GM12878 (cell line): ENCODE measurements around the gene CNOT3. TPM values are rescaled to one million over a fixed set of nuclear protein-coding genes. Genes with fewer than 3 reads are reported as not detected.

Experiments
- ATAC-seq: fragments of 200-7000 bp; cut with Tn5 transposase; 3 replicates; pipeline ENCODE4 v1.9.1; 2020; ENCODE audit warnings: mild to moderate bottlenecking, moderate library complexity
- BruUV-seq: library from RNA; stranded (reverse); fragments of 400-500 nt; replicated peaks from 2 replicates; lab custom pipeline; 2021; lab: Mats Ljungman, UMichigan
- CTCF ChIA-PET: fragments of 300-600 bp; sonication (Branson Sonifier 250); formaldehyde crosslinking; extraction: SDS; loops from one replicate; lab custom pipeline; 2021; ENCODE audit warnings: inconsistent platforms; lab: Yijun Ruan, JAX
- POLR2A ChIA-PET: fragments of 350-600 bp; formaldehyde crosslinking; extraction: SDS; loops from one replicate; lab custom pipeline; 2021; ENCODE audit warnings: inconsistent platforms; lab: Charles Lee
- RAD21 ChIA-PET: fragments of 300-600 bp; sonication (Branson Sonifier 250); formaldehyde crosslinking; loops from one replicate; lab custom pipeline; 2023; ENCODE audit warnings: antibody characterized with exemption; ENCODE audit not compliant: unreplicated experiment; lab: Charles Lee
- SMC1A ChIA-PET: fragments of 300-600 bp; sonication (Branson Sonifier 250); formaldehyde crosslinking; loops from one replicate; lab custom pipeline; 2023; ENCODE audit not compliant: unreplicated experiment, uncharacterized antibody; lab: Charles Lee
- DNase-seq: peaks from one replicate; pipeline ENCODE4 v3.0.0-alpha.2; 2011; ENCODE audit warnings: low read depth, low spot score
- FAIRE-seq: peaks from 3 replicates; lab custom pipeline; 2011; peaks lifted over from hg19 to GRCh38; lab: Jason Lieb, UNC
- H2AFZ ChIP-seq: 2 replicates; pipeline ENCODE4 v1.6.0; 2011; ENCODE audit warnings: low read depth, low read length, control low read depth; ENCODE audit not compliant: control insufficient read depth
- H3K27ac ChIP-seq: 2 replicates; pipeline ENCODE4 v1.5.1; 2011; ENCODE audit warnings: control low read depth; ENCODE audit not compliant: control insufficient read depth, insufficient read depth
- H3K27me3 ChIP-seq, 2 experiments: replicated peaks in 1 of 2; 2 replicates each; pipeline versions ENCODE4 v1.6.0 to v1.6.1; 2011; ENCODE audit warnings: low read length in 1 of 2; ENCODE audit not compliant: control insufficient read depth in 2 of 2, insufficient read depth in 2 of 2
- H3K36me3 ChIP-seq, 2 experiments: 2 replicates each; pipeline ENCODE4 v1.5.1; 2011; ENCODE audit warnings: low read length in 1 of 2; ENCODE audit not compliant: control insufficient read depth in 2 of 2, insufficient read depth in 2 of 2
- H3K4me1 ChIP-seq: 2 replicates; pipeline ENCODE4 v1.6.1; 2011; ENCODE audit warnings: mild to moderate bottlenecking, low read length, moderate library complexity, mixed read lengths; ENCODE audit not compliant: control insufficient read depth, insufficient read depth
- H3K4me2 ChIP-seq: 2 replicates; pipeline ENCODE4 v1.6.0; 2011; ENCODE audit warnings: control low read depth; ENCODE audit not compliant: control insufficient read depth, insufficient read depth
- H3K4me3 ChIP-seq: fragments of 200-600 bp; sonication (generic); 2 replicates; pipeline ENCODE4 v1.5.1; 2016
- H3K79me2 ChIP-seq: 2 replicates; pipeline ENCODE4 v1.6.0; 2011; ENCODE audit warnings: low read length; ENCODE audit not compliant: control insufficient read depth, insufficient read depth
- H3K9ac ChIP-seq: 2 replicates; pipeline ENCODE4 v1.8.0; 2011; ENCODE audit warnings: low read length, control low read depth, mixed read lengths; ENCODE audit not compliant: control insufficient read depth, insufficient read depth
- H3K9me3 ChIP-seq: replicated peaks from 3 replicates; pipeline ENCODE4 v1.5.1; 2011; ENCODE audit warnings: mild to moderate bottlenecking, low read length; ENCODE audit not compliant: control insufficient read depth, insufficient read depth
- H4K20me1 ChIP-seq: 2 replicates; pipeline ENCODE4 v1.6.0; 2011; ENCODE audit not compliant: control insufficient read depth, insufficient read depth
- ESRRA ChIP-seq: IDR thresholded peaks from 2 replicates; pipeline ENCODE4 v1.6.1; 2012; ENCODE audit warnings: mild to moderate bottlenecking, low read length, improper control_type of control experiment
- HDAC6 ChIP-seq: fragments of 200-600 bp; sonication (generic); IDR thresholded peaks from one replicate; pipeline ENCODE4 v1.8.0; 2017; ENCODE audit warnings: antibody characterized with exemption; ENCODE audit not compliant: unreplicated experiment
- POLR2A ChIP-seq: IDR thresholded peaks from 2 replicates; pipeline ENCODE4 v1.6.1; 2011; ENCODE audit warnings: low read depth, mild to moderate bottlenecking, low read length
- POLR2AphosphoS5 ChIP-seq: IDR thresholded peaks from 2 replicates; pipeline ENCODE4 v1.6.1; 2011; ENCODE audit warnings: mild to moderate bottlenecking, low read length, inconsistent platforms
- POU2F2 ChIP-seq: IDR thresholded peaks from 3 replicates; pipeline ENCODE4 v1.6.1; 2011; ENCODE audit warnings: low read depth, mild to moderate bottlenecking, low read length, borderline replicate concordance
- WGBS: methylation state at CpG from one replicate; pipeline ENCODE4 v1.1.6; 2016; ENCODE audit warnings: low lambda C conversion rate; ENCODE audit not compliant: insufficient replicate concordance, insufficient coverage; ENCODE audit errors: missing lambda C conversion rate; 5-methylcytosine and 5-hydroxymethylcytosine counted together
- in situ Hi-C: fragments of 300-500 bp; cut with MboI; formaldehyde crosslinking; loops from 9 replicates; pipeline ENCODE4 v1.14.3; 2018; ENCODE audit warnings: mixed read lengths
- intact Hi-C: fragments of 100-400 bp; cut with micrococcal nuclease; formaldehyde crosslinking; loops from one replicate; pipeline ENCODE4 v1.14.2; 2022; ENCODE audit not compliant: unreplicated experiment
- polyA plus RNA-seq, 11 experiments: library from polyadenylated mRNA; depleted of rRNA in 4 of 11; unstranded in 6 of 11; stranded (reverse) in 5 of 11; fragments of >200 nt; fragmentation: Nextera tagmentation in 4 of 11; fragmentation: Illumina TruSeq in 1 of 11; extraction: Ambion mirVana in 4 of 11; extraction: Trizol in 1 of 11; gene quantifications; 1 replicate in 1 of 11; 2 replicates in 10 of 11; pipeline versions ENCODE4 v1.2.1 to v1.2.3, GENCODE V29; 2011 to 2016; ENCODE audit warnings: inconsistent platforms in 2 of 11, missing spikeins in 2 of 11, low read depth in 1 of 11
- total RNA-seq, 4 experiments: library from RNA; depleted of rRNA in 3 of 4; stranded (reverse); fragments of >200 nt in 3 of 4; fragmentation: Illumina TruSeq in 1 of 4; extraction: Trizol in 1 of 4; gene quantifications; 2 replicates each; pipeline versions ENCODE4 v1.2.1 to v1.2.3, GENCODE V29; 2013 to 2021

CNOT3 gene
- total and polyA plus RNA-seq, 10 of the 15 experiments (the other 5 are each of a cell fraction or from before 2014, with no cell fraction given) = 0.14 to 45.1 (median 14.0) TPM

DNA sequence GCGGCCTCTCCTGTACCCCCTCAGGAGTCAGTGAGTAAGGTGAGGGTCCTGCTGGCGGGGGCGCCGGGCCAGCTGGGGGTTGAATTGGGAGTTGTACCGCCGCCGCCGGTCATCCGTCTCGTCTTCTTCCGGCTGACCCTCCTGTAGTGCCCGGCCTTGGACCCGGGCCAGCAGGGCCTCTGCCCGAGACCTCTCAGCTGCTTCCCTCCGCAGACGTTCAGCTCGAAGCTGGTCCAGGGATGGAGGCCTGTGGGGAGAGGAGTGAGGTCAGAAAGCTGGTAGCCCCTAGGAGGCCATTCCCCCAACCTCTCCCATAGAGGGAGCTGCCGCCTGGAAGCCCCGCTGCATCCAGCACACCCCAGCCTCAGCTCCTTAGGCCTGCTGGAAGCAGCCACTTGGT, 18.1 kb downstream of the CNOT3 start:
- SMC1A ChIA-PET = interaction anchor here (1.0 kb wide), 1 partner anchor 19 kb away, joined by 3 read pairs; no protein-coding TSS in a partner anchor
- BruUV-seq = no TSS peak
- ATAC-seq (no peak), FAIRE-seq (no peak), DNase-seq (no peak)
- Histone ChIP-seq H3K79me2 (peaks cover 8% of the 10 kb centered on the region), H2AFZ (no peak overlapping the region), H3K9ac (no peak overlapping the region), H3K4me2 (no peak overlapping the region), H3K4me3 (no peak overlapping the region), H3K9me3 (no peaks in the 10 kb centered on the region), H4K20me1 (no peaks in the 10 kb centered on the region), H3K27me3 (no peaks in the 10 kb centered on the region), H3K27ac (no peak overlapping the region), H3K36me3 (peaks cover 22 to 25% of the 10 kb centered on the region in 2 experiments; a peak in 3 of 4 replicates), H3K4me1 (peaks cover under 1% of the 10 kb centered on the region; the same call in 1 of the 2 replicates)
- RAD21 ChIA-PET = no interaction called here
- CTCF ChIA-PET = no interaction called here
- POLR2A ChIA-PET = interaction anchor here (0.7 kb wide), 1 partner anchor 19 kb away, joined by 3 read pairs; the partner anchor contains the start of gene CNOT3
- intact Hi-C loops (no loop called here), in situ Hi-C loops (no loop called here)
- TF ChIP-seq POLR2A (peak; percentile 55; the same call in 1 of the 2 replicates), POU2F2 (no peak), POLR2AphosphoS5 (0 out of 2 replicates have a peak, but pooled peaks have one; percentile 17)
- 94% methylated on average over 15 of the region's 19 CpGs for WGBS

DNA sequence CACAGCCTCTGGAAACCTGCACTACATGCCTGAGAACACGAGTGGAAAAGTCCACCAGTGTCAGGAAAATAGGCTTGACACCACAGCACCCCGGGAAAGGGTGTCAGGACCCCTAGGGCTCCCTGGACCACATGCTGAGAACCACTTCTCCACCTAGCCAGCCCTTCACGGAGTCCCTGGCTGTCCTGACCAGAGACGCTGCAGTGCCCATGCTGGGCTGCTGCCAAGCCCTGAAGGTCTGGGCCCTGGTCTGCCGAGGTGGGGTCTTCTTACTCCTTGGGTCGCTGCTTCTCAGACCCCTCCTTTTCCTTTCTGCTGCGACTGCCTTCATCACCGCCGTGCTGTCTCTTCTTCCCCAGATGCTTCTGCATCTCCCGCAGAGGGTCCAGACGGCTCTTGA, 18.9 kb downstream of the CNOT3 start:
- intact Hi-C loops = no loop called here
- WGBS = 95% methylated on average over 11 of the region's 11 CpGs
- CTCF ChIA-PET = no interaction called here
- Histone ChIP-seq H4K20me1 (no peaks in the 10 kb centered on the region), H3K79me2 (peaks cover 8% of the 10 kb centered on the region), H3K4me3 (no peak overlapping the region), H3K27ac (no peak overlapping the region), H3K4me1 (peaks cover 4% of the 10 kb centered on the region; the same call in 1 of the 2 replicates), H3K9me3 (no peaks in the 10 kb centered on the region), H3K4me2 (no peak overlapping the region), H3K9ac (no peak overlapping the region), H3K36me3 (peaks cover 21 to 22% of the 10 kb centered on the region in 2 experiments; a peak in 3 of 4 replicates), H2AFZ (no peak overlapping the region), H3K27me3 (no peaks in the 10 kb centered on the region)
- DNase-seq (no peak), ATAC-seq (no peak), FAIRE-seq (no peak)
- BruUV-seq = no TSS peak
- POLR2A ChIA-PET = no interaction called here
- RAD21 ChIA-PET = no interaction called here
- TF ChIP-seq HDAC6 (no peak), POLR2A (peak; percentile 47; the same call in 1 of the 2 replicates), ESRRA (no peak)
- SMC1A ChIA-PET = interaction anchor here (1.0 kb wide), 1 partner anchor 20 kb away, joined by 3 read pairs; no protein-coding TSS in a partner anchor
- in situ Hi-C loops = no loop called here
